Liver (tissue), 3 donors: ENCODE results near the gene RYR1.

ENCODE experiments used
- EGR1 ChIP-seq, 2 donors: IDR thresholded peaks; 2 replicates each; pipeline ENCODE4 v1.6.1; 2016 to 2018; ENCODE audit warnings: antibody characterized with exemption in 2 of 2, low read depth in 2 of 2
- HNF4G ChIP-seq: IDR thresholded peaks from 2 replicates; pipeline ENCODE4 v1.6.1; 2016; ENCODE audit warnings: antibody characterized with exemption
- JUND ChIP-seq, 2 donors: IDR thresholded peaks; 2 replicates each; pipeline ENCODE4 v1.6.1; 2016; ENCODE audit warnings: antibody characterized with exemption in 2 of 2
- RAD21 ChIP-seq, 2 donors: IDR thresholded peaks; 2 replicates each; pipeline ENCODE4 v1.6.1; 2016; ENCODE audit warnings: antibody characterized with exemption in 2 of 2, mild to moderate bottlenecking in 2 of 2
- RXRA ChIP-seq, 2 donors: IDR thresholded peaks; 2 replicates each; pipeline ENCODE4 v1.6.1; 2017 to 2018; ENCODE audit warnings: antibody characterized with exemption in 2 of 2, mild to moderate bottlenecking in 1 of 2
- SP1 ChIP-seq: IDR thresholded peaks from 2 replicates; pipeline ENCODE4 v1.6.1; 2018; ENCODE audit warnings: antibody characterized with exemption, mild to moderate bottlenecking
- TAF1 ChIP-seq: conservative IDR thresholded peaks from 2 replicates; pipeline ENCODE4 v1.6.1; 2016; ENCODE audit warnings: antibody characterized with exemption, mild to moderate bottlenecking
- YY1 ChIP-seq: IDR thresholded peaks from 2 replicates; pipeline ENCODE4 v1.6.1; 2016; ENCODE audit warnings: antibody characterized with exemption, mild to moderate bottlenecking
- TF ChIP-seq, protein P1 (sequence below): fragments of 150-350 bp; IDR thresholded peaks from 2 replicates; pipeline ENCODE4 v1.5.1; 2017; ENCODE audit warnings: improper control_type of control experiment, low read depth, low read length; ENCODE audit not compliant: missing input control
- TF ChIP-seq, protein P2 (sequence below): IDR thresholded peaks from 2 replicates; pipeline ENCODE4 v1.6.1; 2016; ENCODE audit warnings: antibody characterized with exemption
- TF ChIP-seq, protein P3 (sequence below): IDR thresholded peaks from 2 replicates; pipeline ENCODE4 v1.6.1; 2016; ENCODE audit warnings: antibody characterized with exemption, mild to moderate bottlenecking
- donor health status: healthy.
- donor health status: healthy.

DNA sequence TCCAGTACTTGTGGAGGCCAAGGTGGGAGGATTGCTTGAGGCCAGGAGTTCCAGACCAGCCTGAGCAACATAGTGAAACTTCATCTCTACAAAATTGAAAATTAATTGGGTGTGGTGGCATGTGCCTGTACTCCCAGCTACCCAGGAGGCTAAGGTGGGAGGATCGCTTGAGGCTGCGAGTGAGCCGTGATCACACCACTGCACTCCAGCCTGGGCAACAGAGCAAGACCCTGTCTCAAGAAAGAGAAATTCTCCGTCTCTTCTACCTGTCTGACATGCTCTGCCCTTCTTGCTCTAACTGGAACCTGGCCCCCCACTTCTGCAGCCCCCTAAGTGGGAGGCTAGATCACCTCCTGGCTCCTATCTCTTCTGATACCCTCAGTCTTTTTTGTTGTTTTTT lies 192.9 kb downstream of the RYR1 start:
- TF ChIP-seq, protein P1, sequence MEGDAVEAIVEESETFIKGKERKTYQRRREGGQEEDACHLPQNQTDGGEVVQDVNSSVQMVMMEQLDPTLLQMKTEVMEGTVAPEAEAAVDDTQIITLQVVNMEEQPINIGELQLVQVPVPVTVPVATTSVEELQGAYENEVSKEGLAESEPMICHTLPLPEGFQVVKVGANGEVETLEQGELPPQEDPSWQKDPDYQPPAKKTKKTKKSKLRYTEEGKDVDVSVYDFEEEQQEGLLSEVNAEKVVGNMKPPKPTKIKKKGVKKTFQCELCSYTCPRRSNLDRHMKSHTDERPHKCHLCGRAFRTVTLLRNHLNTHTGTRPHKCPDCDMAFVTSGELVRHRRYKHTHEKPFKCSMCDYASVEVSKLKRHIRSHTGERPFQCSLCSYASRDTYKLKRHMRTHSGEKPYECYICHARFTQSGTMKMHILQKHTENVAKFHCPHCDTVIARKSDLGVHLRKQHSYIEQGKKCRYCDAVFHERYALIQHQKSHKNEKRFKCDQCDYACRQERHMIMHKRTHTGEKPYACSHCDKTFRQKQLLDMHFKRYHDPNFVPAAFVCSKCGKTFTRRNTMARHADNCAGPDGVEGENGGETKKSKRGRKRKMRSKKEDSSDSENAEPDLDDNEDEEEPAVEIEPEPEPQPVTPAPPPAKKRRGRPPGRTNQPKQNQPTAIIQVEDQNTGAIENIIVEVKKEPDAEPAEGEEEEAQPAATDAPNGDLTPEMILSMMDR: no peak
- TF ChIP-seq JUND (IDR thresholded peaks at IDR 0.05): no peak
- TF ChIP-seq HNF4G: no peak
- TF ChIP-seq YY1: no peak
- no peak for TF ChIP-seq RAD21 (IDR thresholded peaks at IDR 0.05)
- no peak for TF ChIP-seq EGR1 (IDR thresholded peaks at IDR 0.05; ENCODE audit: low read depth in 2 of 2)
- no peak for TF ChIP-seq TAF1
- TF ChIP-seq RXRA (IDR thresholded peaks at IDR 0.05): no peak
- TF ChIP-seq SP1: no peak
- TF ChIP-seq, protein P2, sequence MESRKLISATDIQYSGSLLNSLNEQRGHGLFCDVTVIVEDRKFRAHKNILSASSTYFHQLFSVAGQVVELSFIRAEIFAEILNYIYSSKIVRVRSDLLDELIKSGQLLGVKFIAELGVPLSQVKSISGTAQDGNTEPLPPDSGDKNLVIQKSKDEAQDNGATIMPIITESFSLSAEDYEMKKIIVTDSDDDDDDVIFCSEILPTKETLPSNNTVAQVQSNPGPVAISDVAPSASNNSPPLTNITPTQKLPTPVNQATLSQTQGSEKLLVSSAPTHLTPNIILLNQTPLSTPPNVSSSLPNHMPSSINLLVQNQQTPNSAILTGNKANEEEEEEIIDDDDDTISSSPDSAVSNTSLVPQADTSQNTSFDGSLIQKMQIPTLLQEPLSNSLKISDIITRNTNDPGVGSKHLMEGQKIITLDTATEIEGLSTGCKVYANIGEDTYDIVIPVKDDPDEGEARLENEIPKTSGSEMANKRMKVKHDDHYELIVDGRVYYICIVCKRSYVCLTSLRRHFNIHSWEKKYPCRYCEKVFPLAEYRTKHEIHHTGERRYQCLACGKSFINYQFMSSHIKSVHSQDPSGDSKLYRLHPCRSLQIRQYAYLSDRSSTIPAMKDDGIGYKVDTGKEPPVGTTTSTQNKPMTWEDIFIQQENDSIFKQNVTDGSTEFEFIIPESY: no peak
- TF ChIP-seq, protein P3, sequence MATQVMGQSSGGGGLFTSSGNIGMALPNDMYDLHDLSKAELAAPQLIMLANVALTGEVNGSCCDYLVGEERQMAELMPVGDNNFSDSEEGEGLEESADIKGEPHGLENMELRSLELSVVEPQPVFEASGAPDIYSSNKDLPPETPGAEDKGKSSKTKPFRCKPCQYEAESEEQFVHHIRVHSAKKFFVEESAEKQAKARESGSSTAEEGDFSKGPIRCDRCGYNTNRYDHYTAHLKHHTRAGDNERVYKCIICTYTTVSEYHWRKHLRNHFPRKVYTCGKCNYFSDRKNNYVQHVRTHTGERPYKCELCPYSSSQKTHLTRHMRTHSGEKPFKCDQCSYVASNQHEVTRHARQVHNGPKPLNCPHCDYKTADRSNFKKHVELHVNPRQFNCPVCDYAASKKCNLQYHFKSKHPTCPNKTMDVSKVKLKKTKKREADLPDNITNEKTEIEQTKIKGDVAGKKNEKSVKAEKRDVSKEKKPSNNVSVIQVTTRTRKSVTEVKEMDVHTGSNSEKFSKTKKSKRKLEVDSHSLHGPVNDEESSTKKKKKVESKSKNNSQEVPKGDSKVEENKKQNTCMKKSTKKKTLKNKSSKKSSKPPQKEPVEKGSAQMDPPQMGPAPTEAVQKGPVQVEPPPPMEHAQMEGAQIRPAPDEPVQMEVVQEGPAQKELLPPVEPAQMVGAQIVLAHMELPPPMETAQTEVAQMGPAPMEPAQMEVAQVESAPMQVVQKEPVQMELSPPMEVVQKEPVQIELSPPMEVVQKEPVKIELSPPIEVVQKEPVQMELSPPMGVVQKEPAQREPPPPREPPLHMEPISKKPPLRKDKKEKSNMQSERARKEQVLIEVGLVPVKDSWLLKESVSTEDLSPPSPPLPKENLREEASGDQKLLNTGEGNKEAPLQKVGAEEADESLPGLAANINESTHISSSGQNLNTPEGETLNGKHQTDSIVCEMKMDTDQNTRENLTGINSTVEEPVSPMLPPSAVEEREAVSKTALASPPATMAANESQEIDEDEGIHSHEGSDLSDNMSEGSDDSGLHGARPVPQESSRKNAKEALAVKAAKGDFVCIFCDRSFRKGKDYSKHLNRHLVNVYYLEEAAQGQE: no peak
